IPS-18a (cell line): ENCODE data around the gene ARFGAP1.

Source experiments
- H3K27ac ChIP-seq: one replicate; pipeline ENCODE4 v1.5.1; 2013; ENCODE audit warnings: low read length
- H3K27me3 ChIP-seq: one replicate; pipeline ENCODE4 v1.6.1; 2013; ENCODE audit warnings: mild to moderate bottlenecking, low read length; ENCODE audit not compliant: control insufficient read depth, insufficient read depth
- H3K36me3 ChIP-seq: one replicate; pipeline ENCODE4 v1.6.1; 2013; ENCODE audit warnings: low read depth, low read length; ENCODE audit not compliant: control insufficient read depth
- H3K4me1 ChIP-seq: one replicate; pipeline ENCODE4 v1.6.1; 2013; ENCODE audit warnings: low read depth, low read length; ENCODE audit not compliant: control insufficient read depth
- H3K4me3 ChIP-seq: one replicate; pipeline ENCODE4 v1.5.1; 2013; ENCODE audit warnings: low read length
- H3K9ac ChIP-seq: one replicate; pipeline ENCODE4 v1.6.1; 2013; ENCODE audit warnings: mild to moderate bottlenecking, low read length, moderate library complexity
- H3K9me3 ChIP-seq: one replicate; pipeline ENCODE4 v1.6.1; 2013; ENCODE audit warnings: low read depth, low read length; ENCODE audit not compliant: control insufficient read depth

ARFGAP1 gene

DNA sequence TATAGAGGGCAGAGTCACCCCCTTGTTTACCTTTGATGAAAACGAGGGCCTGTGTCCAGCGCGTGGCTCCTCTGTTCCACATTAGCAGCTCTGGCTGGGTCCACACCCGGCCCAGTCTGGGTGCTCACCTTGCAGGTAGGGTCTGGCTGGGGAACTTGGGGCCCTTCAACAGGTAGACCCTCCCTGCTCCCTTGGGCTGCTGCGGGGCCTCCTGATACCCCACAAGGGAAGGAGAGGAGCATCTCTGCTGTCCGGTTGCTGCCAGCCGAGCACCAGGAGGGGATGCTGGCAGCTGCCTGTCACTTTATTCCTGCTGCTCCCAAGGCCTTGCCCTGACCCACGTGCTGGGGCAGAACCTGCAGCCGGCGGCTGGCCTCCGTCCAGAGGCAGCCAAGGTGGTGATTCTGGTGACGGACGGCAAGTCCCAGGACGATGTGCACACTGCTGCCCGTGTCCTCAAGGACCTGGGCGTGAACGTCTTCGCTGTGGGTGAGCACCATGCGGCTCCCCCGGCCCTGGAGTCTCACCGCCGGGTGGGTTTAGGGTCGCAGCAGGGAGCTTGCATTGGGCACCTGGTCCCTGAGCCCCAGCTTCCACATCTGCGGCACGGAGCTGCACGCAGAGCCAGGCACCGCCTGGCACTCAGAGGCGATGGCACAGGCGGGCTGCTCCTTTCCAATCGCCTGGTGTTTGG, 35.8 kb downstream of the ARFGAP1 start:
- H3K36me3 ChIP-seq: no peaks in the 10 kb centered on the region
- H3K4me1 ChIP-seq: no peaks in the 10 kb centered on the region
- H3K27ac ChIP-seq: no peak overlapping the region
- no peaks in the 10 kb centered on the region for H3K27me3 ChIP-seq
- H3K4me3 ChIP-seq: no peak overlapping the region
- H3K9me3 ChIP-seq: no peaks in the 10 kb centered on the region
- no peak overlapping the region for H3K9ac ChIP-seq

DNA sequence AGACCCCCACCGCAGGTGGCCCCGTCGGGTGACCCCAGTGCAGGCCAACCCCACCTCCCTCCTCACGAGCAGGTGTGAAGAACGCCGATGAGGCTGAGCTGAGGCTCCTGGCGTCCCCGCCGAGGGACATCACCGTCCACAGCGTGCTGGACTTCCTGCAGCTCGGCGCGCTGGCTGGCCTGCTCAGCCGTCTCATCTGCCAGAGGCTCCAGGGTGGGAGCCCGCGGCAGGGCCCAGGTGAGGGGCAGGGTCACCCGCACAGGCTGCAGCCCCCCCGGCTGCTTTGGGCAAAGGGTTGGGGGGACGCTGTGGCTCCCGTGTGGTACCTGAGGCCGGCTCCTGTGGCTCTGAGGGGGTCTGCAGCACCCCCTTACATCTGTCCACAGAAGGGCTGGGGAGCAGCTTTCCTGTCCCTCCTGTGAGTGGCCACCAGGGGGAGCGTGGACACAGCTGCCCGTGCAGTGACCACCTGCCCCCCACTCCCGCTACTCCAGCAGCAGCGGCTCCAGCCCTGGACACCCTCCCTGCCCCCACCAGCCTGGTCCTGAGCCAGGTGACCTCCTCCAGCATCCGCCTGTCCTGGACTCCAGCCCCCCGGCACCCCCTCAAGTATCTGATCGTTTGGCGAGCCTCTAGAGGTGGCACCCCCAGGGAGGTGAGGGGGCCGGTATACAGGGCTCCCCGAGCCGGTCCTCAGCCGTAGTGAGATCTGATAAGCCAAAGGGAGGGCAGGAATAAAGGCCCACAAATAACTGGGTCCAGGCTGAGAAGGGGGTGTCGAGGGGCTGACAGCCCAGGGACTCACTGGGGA, 36.9 kb downstream of the ARFGAP1 start:
- Histone ChIP-seq H3K4me1 (no peaks in the 10 kb centered on the region), H3K9me3 (no peaks in the 10 kb centered on the region), H3K27me3 (no peaks in the 10 kb centered on the region), H3K27ac (no peak overlapping the region), H3K4me3 (no peak overlapping the region), H3K9ac (no peak overlapping the region), H3K36me3 (no peaks in the 10 kb centered on the region)

DNA sequence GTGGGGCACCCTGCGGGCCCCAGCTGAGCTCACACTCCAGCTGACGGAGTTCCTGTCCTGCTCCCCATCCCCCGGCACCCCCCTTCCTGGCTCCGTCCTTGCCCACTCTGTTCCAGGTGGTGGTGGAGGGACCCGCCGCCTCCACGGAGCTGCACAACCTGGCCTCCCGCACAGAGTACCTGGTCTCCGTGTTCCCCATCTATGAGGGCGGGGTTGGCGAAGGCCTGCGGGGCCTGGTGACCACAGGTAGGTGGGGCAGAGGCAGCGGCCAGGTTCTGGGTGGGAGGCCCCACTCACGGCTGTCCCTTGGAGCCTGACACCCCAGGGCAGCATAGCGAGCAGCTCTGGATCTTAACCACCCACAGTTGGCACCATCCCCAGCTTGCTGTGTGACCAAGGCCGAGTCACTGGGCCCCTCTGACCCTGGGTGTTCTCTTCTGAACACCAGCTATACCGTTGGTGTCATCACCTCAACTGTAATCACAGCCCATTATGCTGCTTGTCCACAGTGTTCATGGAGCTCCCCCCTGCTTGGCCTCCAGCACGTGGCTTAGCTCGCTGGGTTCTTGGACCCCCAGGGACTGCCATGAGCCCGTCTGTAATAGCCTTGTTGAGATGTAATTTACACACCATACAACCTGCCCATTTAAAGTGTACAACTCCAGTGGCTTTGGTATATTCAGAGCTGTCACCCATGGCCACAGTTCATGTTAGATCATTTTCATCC, 37.8 kb downstream of the ARFGAP1 start:
- H3K36me3 ChIP-seq: no peaks in the 10 kb centered on the region
- no peak overlapping the region for H3K4me3 ChIP-seq
- no peaks in the 10 kb centered on the region for H3K4me1 ChIP-seq
- no peaks in the 10 kb centered on the region for H3K9me3 ChIP-seq
- H3K27ac ChIP-seq: no peak overlapping the region
- H3K27me3 ChIP-seq: no peaks in the 10 kb centered on the region
- no peak overlapping the region for H3K9ac ChIP-seq

DNA sequence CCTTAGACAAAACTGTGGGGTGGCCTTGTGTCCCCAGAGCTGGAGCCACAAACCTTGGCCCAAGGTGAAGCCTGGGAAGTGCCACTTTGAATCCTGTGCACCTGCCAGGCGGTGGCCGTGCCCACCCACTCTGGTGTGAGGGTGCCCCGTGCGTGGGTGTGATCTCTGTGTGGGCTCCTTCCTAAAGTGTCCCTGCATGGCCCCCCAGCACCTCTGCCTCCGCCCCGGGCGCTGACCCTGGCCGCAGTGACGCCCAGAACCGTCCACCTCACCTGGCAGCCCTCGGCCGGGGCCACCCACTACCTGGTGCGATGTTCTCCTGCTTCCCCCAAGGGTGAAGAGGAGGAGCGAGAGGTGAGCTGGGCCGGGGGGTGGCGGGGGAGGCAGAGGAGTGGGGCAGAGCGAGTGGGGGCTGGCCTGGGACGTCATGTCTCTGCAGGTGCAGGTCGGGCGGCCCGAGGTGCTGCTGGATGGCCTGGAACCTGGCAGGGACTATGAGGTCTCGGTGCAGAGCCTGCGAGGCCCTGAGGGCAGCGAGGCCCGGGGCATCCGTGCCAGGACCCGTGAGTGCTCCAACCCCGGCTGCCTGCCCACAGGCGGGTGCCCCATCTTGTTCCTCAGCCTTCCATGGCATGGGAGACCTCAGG, 38.7 kb downstream of the ARFGAP1 start:
- Histone ChIP-seq H3K36me3 (no peaks in the 10 kb centered on the region), H3K4me3 (no peak overlapping the region), H3K4me1 (no peaks in the 10 kb centered on the region), H3K9me3 (no peaks in the 10 kb centered on the region), H3K9ac (no peak overlapping the region), H3K27me3 (no peaks in the 10 kb centered on the region), H3K27ac (no peak overlapping the region)

DNA sequence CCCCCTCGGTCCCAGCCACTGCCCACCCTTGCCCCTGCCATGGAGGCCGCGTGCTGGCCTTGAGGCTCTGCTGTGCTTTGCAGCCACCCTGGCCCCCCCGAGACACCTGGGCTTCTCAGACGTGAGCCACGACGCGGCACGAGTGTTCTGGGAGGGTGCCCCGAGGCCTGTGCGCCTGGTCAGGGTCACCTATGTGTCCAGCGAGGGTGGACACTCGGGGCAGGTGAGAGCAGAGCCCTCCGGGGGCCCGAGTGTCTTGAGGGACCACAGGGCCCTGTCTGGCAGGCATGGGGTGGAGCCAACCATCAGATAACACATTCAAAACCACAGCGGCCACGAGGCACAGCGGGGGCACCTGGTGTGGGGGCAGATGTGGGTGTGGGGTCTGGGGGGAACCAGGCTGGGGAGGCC, 39.2 kb downstream of the ARFGAP1 start:
- no peak overlapping the region for H3K9ac ChIP-seq
- no peaks in the 10 kb centered on the region for H3K36me3 ChIP-seq
- no peaks in the 10 kb centered on the region for H3K9me3 ChIP-seq
- H3K27me3 ChIP-seq: no peaks in the 10 kb centered on the region
- no peak overlapping the region for H3K4me3 ChIP-seq
- no peaks in the 10 kb centered on the region for H3K4me1 ChIP-seq
- no peak overlapping the region for H3K27ac ChIP-seq

DNA sequence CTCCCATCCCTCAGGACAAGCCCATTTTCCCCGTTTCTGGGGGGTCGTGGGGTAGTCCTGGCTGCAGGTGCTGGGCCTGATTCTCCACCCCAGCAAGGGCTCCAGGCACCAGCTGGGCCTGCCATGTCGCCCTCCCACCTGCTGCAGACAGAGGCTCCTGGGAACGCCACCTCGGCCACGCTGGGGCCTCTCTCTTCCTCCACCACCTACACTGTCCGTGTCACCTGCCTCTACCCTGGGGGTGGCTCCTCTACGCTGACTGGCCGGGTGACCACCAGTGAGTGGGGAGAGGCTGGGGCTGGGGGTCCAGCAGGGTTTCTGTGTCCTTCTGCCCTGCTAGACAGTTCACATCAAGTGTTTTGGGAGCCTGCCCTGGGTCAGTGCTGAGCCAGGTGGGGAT, 39.7 kb downstream of the ARFGAP1 start:
- no peaks in the 10 kb centered on the region for H3K4me1 ChIP-seq
- H3K36me3 ChIP-seq: no peaks in the 10 kb centered on the region
- no peaks in the 10 kb centered on the region for H3K9me3 ChIP-seq
- no peak overlapping the region for H3K9ac ChIP-seq
- no peaks in the 10 kb centered on the region for H3K27me3 ChIP-seq
- no peak overlapping the region for H3K4me3 ChIP-seq
- no peak overlapping the region for H3K27ac ChIP-seq

DNA sequence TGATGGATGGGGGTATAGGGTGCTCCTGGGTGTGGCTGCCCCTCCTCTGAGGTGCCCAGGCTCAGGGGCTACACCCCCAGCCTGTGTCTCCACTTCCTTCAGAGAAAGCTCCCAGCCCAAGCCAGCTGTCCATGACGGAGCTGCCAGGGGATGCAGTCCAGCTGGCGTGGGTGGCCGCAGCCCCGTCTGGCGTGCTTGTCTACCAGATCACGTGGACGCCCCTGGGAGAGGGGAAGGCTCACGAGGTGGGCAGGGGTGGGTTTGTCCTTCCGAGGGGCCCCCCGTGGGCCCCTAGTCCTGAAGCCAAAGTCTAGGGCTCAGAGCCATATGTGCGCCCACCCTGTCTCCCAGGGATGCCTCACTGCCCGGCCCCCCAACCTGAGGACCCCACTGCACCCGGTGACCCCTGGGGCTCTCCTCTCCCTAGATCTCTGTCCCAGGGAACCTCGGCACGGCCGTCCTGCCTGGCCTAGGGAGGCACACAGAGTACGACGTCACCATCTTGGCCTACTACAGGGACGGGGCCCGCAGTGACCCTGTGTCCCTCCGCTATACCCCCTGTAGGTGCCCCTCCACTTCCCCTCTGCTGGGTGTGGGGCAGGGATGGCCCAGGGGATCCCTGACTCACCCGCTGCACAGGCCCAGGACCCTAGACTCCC, 40.2 kb downstream of the ARFGAP1 start:
- Histone ChIP-seq H3K9me3 (no peaks in the 10 kb centered on the region), H3K27me3 (no peaks in the 10 kb centered on the region), H3K27ac (no peak overlapping the region), H3K9ac (no peak overlapping the region), H3K36me3 (no peaks in the 10 kb centered on the region), H3K4me1 (no peaks in the 10 kb centered on the region), H3K4me3 (no peak overlapping the region)

DNA sequence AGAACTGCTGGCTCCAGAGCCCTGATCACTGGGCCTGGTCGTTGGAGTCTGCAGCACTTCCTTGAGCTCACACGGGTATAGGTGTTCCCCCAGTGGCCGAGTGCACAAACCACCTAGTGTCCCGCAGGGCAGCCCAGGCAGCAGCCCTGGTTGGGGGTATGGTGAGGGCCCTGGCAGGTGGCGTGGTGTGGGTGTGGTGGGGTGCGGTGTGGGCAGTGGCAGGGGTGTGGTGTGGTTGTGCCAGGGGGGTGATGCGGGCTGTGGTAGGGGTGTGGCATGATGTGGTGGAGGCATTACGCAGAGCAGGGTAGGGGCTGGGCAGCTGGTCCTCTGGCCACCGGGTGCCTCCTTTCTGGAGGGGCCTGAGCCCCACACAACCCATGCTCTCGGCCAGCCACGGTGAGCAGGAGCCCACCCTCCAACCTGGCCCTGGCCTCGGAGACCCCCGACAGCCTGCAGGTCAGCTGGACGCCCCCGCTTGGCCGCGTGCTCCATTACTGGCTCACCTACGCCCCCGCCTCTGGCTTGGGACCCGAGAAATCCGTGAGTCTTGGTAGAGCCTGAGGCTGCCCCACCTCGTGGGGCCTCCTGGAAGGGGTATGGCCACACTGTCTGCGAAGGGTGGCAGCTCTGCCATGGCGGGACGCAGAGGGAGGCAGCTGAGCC, 40.9 kb downstream of the ARFGAP1 start:
- H3K9ac ChIP-seq: no peak overlapping the region
- no peak overlapping the region for H3K27ac ChIP-seq
- H3K4me3 ChIP-seq: no peak overlapping the region
- H3K4me1 ChIP-seq: no peaks in the 10 kb centered on the region
- no peaks in the 10 kb centered on the region for H3K36me3 ChIP-seq
- H3K27me3 ChIP-seq: no peaks in the 10 kb centered on the region
- H3K9me3 ChIP-seq: no peaks in the 10 kb centered on the region

DNA sequence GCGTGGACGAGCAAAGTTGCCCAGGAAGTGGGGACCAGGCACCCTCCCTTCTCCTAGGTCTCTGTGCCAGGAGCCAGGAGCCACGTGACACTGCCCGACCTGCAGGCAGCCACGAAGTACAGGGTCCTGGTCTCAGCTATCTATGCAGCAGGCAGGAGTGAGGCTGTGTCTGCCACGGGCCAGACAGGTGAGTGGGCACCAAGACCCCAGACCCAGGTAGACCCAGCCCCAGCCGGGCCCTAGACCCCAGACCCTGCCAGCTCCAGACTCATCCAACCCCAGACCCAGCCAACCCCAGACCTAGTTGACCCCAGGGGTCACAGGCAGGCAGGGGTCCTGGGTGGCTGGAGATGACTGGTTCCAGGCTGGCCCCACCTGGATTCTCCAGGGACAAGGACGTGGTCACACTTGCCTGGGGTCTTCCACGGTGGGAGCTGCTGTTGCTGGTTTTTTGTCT, 41.4 kb downstream of the ARFGAP1 start:
- no peaks in the 10 kb centered on the region for H3K4me1 ChIP-seq
- H3K9ac ChIP-seq: no peak overlapping the region
- no peaks in the 10 kb centered on the region for H3K9me3 ChIP-seq
- H3K27ac ChIP-seq: no peak overlapping the region
- no peaks in the 10 kb centered on the region for H3K27me3 ChIP-seq
- H3K4me3 ChIP-seq: no peak overlapping the region
- no peaks in the 10 kb centered on the region for H3K36me3 ChIP-seq

DNA sequence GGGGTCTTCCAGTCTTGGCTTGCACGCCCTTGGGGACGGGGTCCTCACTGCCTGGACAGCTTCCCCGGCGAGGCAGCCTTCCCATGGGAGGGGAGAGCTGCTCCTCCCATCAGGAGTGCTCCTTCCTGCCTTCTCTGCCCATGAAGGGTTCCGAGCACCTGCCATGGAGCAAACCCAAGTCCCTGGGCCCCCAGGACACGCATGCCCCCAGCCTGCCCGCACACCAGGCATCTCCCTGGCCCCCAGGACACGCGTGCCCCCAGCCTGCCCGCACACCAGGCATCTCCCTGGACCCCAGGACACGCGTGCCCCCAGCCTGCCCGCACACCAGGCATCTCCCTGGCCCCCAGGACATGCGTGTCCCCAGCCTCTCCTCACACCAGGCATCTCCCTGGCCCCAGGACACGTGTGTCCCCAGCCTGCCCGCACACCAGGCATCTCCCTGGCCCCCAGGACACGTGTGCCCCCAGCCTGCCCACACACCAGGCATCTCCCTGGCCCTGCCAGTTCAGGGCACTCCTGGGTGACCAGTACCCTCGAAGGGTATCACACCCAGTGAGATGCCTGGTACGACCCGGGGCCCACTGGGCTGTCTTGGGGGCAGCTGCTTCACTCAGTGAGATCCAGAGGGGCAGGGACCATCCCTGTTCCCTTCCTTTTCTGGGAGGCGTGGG, 42.1 kb downstream of the ARFGAP1 start:
- Histone ChIP-seq H3K36me3 (no peaks in the 10 kb centered on the region), H3K27ac (no peak overlapping the region), H3K9ac (no peak overlapping the region), H3K4me3 (no peak overlapping the region), H3K9me3 (no peaks in the 10 kb centered on the region), H3K4me1 (no peaks in the 10 kb centered on the region), H3K27me3 (no peaks in the 10 kb centered on the region)
